A204.1 (cell line): ENCODE data around the gene DEPDC1B.

Source experiments
- FAIRE-seq: peaks from 2 replicates; lab custom pipeline; 2012; peaks lifted over from hg19 to GRCh38; lab: Jason Lieb, UNC

DEPDC1B gene

DNA sequence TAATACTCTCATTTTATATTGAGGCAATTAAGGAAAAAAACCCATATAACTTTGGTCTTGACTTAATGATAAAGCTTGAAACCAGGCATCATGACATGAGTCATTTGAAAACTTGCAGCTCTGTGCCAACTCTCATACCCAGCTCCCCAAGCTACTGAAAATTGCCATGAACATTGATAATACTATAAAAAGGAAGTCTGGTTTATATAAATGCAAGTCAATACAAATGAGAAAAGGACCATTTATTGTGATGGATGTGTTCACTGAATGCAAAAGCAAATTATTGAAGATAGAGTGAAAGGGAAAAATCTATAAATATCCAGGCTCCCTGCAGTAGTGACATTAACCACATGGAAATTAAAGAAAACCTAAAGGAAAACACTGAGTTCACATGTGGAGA is 116.3 kb downstream of the DEPDC1B start:
- FAIRE-seq, result peak; percentile 46

GRCh38 chr5:60578315-60578714 is 121.7 kb downstream of the DEPDC1B start:
- FAIRE-seq, result no peak

DNA sequence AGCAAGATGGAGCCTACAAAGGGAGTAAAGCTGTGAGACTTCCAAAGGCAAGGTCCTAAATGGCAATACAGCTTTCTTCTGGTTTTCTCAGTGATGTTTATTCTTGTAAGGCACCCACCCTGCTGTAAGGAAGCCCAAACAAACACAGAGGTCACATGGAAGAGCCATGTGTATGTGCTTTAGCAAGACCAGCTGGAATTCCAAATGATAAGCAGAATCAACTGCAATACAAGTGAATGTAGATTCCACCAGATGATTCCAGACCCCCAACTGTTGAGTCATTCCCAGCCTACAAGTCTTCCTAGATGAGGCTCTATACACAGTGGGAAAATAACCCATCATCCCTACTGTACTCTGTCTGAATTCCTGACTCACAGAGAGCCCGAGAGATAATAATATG is 122.8 kb downstream of the DEPDC1B start:
- no peak for FAIRE-seq

- FAIRE-seq, result no peak
These were observed 123.5 kb downstream of the DEPDC1B start for GRCh38 chr5:60576425-60576824.

DNA sequence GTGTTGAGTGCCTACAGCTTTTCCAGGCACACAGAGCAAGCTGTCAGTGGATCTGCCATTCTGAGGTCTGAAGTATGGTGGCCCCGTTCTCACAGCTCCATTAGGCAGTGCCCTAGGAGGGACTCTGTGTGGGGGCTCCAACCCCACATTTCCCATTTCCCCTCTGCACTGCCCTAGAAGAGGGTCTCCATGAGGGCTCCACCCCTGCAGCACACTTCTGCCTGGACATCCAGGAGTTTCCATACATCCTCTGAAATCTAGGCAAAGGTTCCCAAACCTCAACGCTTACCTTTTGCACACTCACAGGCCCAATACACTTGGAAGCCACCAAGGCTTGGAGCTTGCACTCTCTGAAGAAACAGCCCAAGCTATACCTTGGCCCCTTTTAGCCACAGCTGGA is 131.3 kb downstream of the DEPDC1B start:
- no peak for FAIRE-seq

DNA sequence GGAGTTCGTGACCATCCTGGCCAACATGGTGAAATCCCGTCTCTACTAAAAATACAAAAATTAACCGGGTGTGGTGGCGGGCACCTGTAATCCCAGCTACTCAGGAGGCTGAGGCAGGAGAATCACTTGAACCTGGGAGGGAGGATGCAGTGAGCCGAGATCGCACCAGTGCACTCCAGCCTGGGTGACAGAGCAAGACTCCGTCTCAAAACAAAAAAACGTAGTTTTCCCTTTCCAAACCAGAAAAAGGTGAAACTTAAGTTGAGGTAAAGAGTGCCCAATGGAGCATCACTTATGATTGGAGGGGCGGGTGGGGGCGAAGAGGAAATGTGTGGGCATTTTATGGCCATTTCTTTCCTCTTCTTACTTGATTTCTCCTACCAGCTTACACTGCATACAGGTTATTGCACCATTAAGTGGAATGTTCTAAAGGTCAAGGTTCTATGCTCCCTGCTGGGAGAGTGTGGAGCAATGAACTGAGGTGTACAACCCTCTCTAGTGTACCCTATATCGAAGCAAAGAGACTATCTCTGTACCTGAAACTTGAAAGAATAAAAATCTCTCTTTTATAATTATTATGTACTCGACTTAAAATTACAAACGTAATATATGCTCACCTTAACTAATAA is 136.2 kb downstream of the DEPDC1B start:
- no peak for FAIRE-seq

- peak; percentile 64 for FAIRE-seq
These were observed 146.7 kb downstream of the DEPDC1B start for GRCh38 chr5:60553291-60553690.

GRCh38 chr5:60551829-60552228 is 148.1 kb downstream of the DEPDC1B start:
- no peak for FAIRE-seq

DNA sequence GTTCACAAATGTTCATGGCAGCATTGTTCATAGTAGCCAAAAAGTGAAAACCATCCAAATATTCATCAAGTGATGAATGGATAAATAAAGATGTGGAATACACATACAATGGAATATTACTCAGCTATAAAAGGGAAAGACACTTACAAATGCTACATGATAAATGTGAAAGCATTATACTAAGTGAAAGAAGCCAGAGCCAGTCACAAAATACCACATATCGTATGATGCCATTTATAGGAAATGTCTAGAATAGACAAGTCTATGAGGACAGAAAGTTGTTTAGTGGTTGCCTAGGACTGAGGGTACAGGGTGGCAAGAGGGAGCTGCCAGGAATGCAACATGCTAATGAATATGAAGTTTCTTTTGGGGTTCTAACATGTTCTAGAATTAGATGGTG is 148.7 kb downstream of the DEPDC1B start:
- no peak for FAIRE-seq

DNA sequence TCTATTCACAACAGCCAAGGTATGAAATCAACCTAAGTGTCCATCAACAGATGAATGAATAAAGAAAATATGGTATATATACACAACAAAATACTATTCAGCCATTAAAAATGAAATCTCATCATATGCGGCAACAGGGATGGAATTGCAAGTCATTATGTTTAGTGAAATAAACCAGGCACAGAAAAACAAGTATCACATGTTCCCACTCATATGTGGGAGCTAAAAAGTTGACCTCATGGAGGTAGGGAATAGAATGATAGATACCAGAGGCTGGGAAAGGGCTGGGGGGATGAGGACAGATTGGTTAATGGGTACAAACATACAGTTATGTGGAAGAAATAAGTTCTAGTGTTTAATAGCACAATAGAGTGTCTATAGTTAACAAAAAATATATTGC is 149.7 kb downstream of the DEPDC1B start:
- FAIRE-seq, result no peak

GRCh38 chr5:60549841-60550240 is 150.1 kb downstream of the DEPDC1B start:
- FAIRE-seq, result no peak
